Thoracic aorta (tissue), 2 donors: Measurements from ENCODE around the gene PLCB1. TPM values are rescaled to one million over a fixed set of nuclear protein-coding genes. Genes with fewer than 3 reads are reported as not detected.
"Not testable (repeated sequence)": the region's sequence is repeated elsewhere in the genome, so short reads cannot be mapped to it uniquely, and the experiment has no call there.

Experiments
- ATAC-seq: fragments of 150-250 bp; one replicate; pipeline ENCODE4 v1.8.0; 2017; ENCODE audit warnings: low read depth; ENCODE audit not compliant: insufficient number of reproducible peaks, low FRiP score
- DNase-seq: peaks from one replicate; pipeline ENCODE4 v3.0.0-alpha.2; 2020; ENCODE audit warnings: low spot score
- H3K27ac ChIP-seq, 2 donors: fragments of 200-600 bp; sonication (generic); 1 replicate in 1 of 2; 2 replicates in 1 of 2; pipeline ENCODE4 v1.5.1; 2016; ENCODE audit warnings: mild to moderate bottlenecking in 2 of 2, moderate library complexity in 2 of 2
- H3K27me3 ChIP-seq: fragments of 200-600 bp; sonication (generic); replicated peaks from 2 replicates; pipeline ENCODE4 v1.6.0; 2016; ENCODE audit warnings: mild to moderate bottlenecking; ENCODE audit not compliant: insufficient read depth
- H3K36me3 ChIP-seq: fragments of 200-600 bp; sonication (generic); one replicate; pipeline ENCODE4 v1.5.1; 2016
- H3K4me1 ChIP-seq, 2 donors: fragments of 200-600 bp; sonication (generic); 1 replicate in 1 of 2; 2 replicates in 1 of 2; pipeline versions ENCODE4 v1.5.1 to v1.6.0; 2016; ENCODE audit warnings: low read depth in 2 of 2, mild to moderate bottlenecking in 1 of 2; ENCODE audit not compliant: control insufficient read depth in 1 of 2
- H3K4me3 ChIP-seq: fragments of 200-600 bp; sonication (generic); 2 replicates; pipeline ENCODE4 v1.5.1; 2016; ENCODE audit warnings: mild to moderate bottlenecking
- H3K9me3 ChIP-seq: fragments of 200-600 bp; sonication (generic); 2 replicates; pipeline ENCODE4 v1.5.1; 2016
- CTCF ChIP-seq: fragments of 200-600 bp; sonication (generic); IDR thresholded peaks from one replicate; pipeline ENCODE4 v1.5.1; 2019; ENCODE audit warnings: antibody characterized with exemption
- total RNA-seq, 2 donors: library from RNA; depleted of rRNA; stranded (reverse); fragments of >200 nt; gene quantifications; one replicate each; pipeline versions ENCODE4 v1.1.0 to v1.2.3, GENCODE V29; 2016

Gene PLCB1
- total RNA-seq, 2 donors from 2014 or later, result 10.8 to 16.3 TPM

GRCh38 chr20:8635837-8636236 lies 503.8 kb downstream of the PLCB1 start:
- H3K27me3 ChIP-seq, result no peaks in the 10 kb centered on the region
- H3K9me3 ChIP-seq, result no peaks in the 10 kb centered on the region
- no peak for DNase-seq
- no peak overlapping the region for H3K27ac ChIP-seq
- H3K4me3 ChIP-seq, result no peak overlapping the region
- TF ChIP-seq CTCF, result no peak
- no peaks in the 10 kb centered on the region for H3K4me1 ChIP-seq
- H3K36me3 ChIP-seq, result no peaks in the 10 kb centered on the region
- ATAC-seq, result no peak

GRCh38 chr20:8639112-8639778 lies 507.2 kb downstream of the PLCB1 start:
- Histone ChIP-seq H3K4me3 (no peak overlapping the region), H3K27ac (no peak overlapping the region), H3K36me3 (no peaks in the 10 kb centered on the region), H3K9me3 (no peaks in the 10 kb centered on the region), H3K4me1 (no peaks in the 10 kb centered on the region), H3K27me3 (no peaks in the 10 kb centered on the region)
- DNase-seq (no peak), ATAC-seq (no peak)
- TF ChIP-seq CTCF, result no peak

GRCh38 chr20:8640461-8640860 lies 508.4 kb downstream of the PLCB1 start:
- DNase-seq, result no peak
- H3K9me3 ChIP-seq, result no peaks in the 10 kb centered on the region
- no peaks in the 10 kb centered on the region for H3K27me3 ChIP-seq
- no peak for ATAC-seq
- no peaks in the 10 kb centered on the region for H3K4me1 ChIP-seq
- H3K4me3 ChIP-seq, result no peak overlapping the region
- no peaks in the 10 kb centered on the region for H3K36me3 ChIP-seq
- H3K27ac ChIP-seq, result no peak overlapping the region
- TF ChIP-seq CTCF, result no peak

- TF ChIP-seq CTCF, result no peak
- Histone ChIP-seq H3K4me1 (no peaks in the 10 kb centered on the region), H3K9me3 (no peaks in the 10 kb centered on the region), H3K36me3 (no peaks in the 10 kb centered on the region), H3K4me3 (no peak overlapping the region), H3K27me3 (no peaks in the 10 kb centered on the region), H3K27ac (no peak overlapping the region)
- no peak for DNase-seq
- no peak for ATAC-seq
Measured at GRCh38 chr20:8642247-8642646, 510.2 kb downstream of the PLCB1 start.

GRCh38 chr20:8644468-8644867 lies 512.4 kb downstream of the PLCB1 start:
- H3K36me3 ChIP-seq, H3K4me1 ChIP-seq, H3K9me3 ChIP-seq, H3K27me3 ChIP-seq, H3K4me3 ChIP-seq, H3K27ac ChIP-seq, DNase-seq, ATAC-seq: not testable (repeated sequence)

- H3K36me3 ChIP-seq, result no peaks in the 10 kb centered on the region
- no peak for DNase-seq
- ATAC-seq, result no peak
- TF ChIP-seq CTCF, result no peak
- no peak overlapping the region for H3K27ac ChIP-seq
- no peaks in the 10 kb centered on the region for H3K9me3 ChIP-seq
- no peak overlapping the region for H3K4me3 ChIP-seq
- no peaks in the 10 kb centered on the region for H3K27me3 ChIP-seq
- no peaks in the 10 kb centered on the region for H3K4me1 ChIP-seq
Measured at GRCh38 chr20:8645326-8645725, 513.3 kb downstream of the PLCB1 start.
